ENCODE results near the gene TINCR.
"Not testable (repeated sequence)": the region's sequence is repeated elsewhere in the genome, so short reads cannot be mapped to it uniquely, and the experiment has no call there.

Gene TINCR

GRCh38 chr19:5558101-5558621 is 9.6 kb downstream of the TINCR start:
- DNase-seq = no peak

GRCh38 chr19:5557691-5558090 is 10.1 kb downstream of the TINCR start:
- DNase-seq = no peak

- DNase-seq = no peak
Measured at GRCh38 chr19:5554828-5555227, 12.9 kb downstream of the TINCR start.

GRCh38 chr19:5553892-5554291 is 13.9 kb downstream of the TINCR start:
- DNase-seq = no peak

GRCh38 chr19:5547881-5548280 is 19.9 kb downstream of the TINCR start:
- peak; percentile 75 for DNase-seq

- no peak for DNase-seq
Measured at GRCh38 chr19:5545984-5546383, 21.8 kb downstream of the TINCR start.

GRCh38 chr19:5545051-5545450 is 22.7 kb downstream of the TINCR start:
- DNase-seq = no peak

- peak; percentile 57 for DNase-seq
Measured at GRCh38 chr19:5542665-5543064, 25.1 kb downstream of the TINCR start.

- no peak for DNase-seq
Measured at GRCh38 chr19:5541456-5541855, 26.3 kb downstream of the TINCR start.

- DNase-seq = no peak
Measured at GRCh38 chr19:5540208-5540607, 27.5 kb downstream of the TINCR start.

- no peak for DNase-seq
Measured at GRCh38 chr19:5537870-5538269, 29.9 kb downstream of the TINCR start.

GRCh38 chr19:5536982-5537579 is 30.7 kb downstream of the TINCR start:
- not testable (repeated sequence) for DNase-seq

- DNase-seq = peak; percentile 96
Measured at GRCh38 chr19:5536337-5536894, 31.3 kb downstream of the TINCR start.

GRCh38 chr19:5534787-5535586 is 32.8 kb downstream of the TINCR start:
- peak; percentile 18 for DNase-seq

- no peak for DNase-seq
Measured at GRCh38 chr19:5533257-5533656, 34.5 kb downstream of the TINCR start.

- no peak for DNase-seq
Measured at GRCh38 chr19:5530701-5531100, 37.1 kb downstream of the TINCR start.

- DNase-seq = no peak
Measured at GRCh38 chr19:5526691-5527090, 41.1 kb downstream of the TINCR start.

GRCh38 chr19:5524081-5524480 is 43.7 kb downstream of the TINCR start:
- DNase-seq = no peak

GRCh38 chr19:5522106-5522505 is 45.6 kb downstream of the TINCR start:
- no peak for DNase-seq

- no peak for DNase-seq
Measured at GRCh38 chr19:5520501-5520900, 47.3 kb downstream of the TINCR start.

GRCh38 chr19:5519076-5519475 is 48.7 kb downstream of the TINCR start:
- DNase-seq = no peak

GRCh38 chr19:5515737-5516136 is 52.0 kb downstream of the TINCR start:
- peak; percentile 27 for DNase-seq

- no peak for DNase-seq
Measured at GRCh38 chr19:5514001-5514400, 53.8 kb downstream of the TINCR start.

- no peak for DNase-seq
Measured at GRCh38 chr19:5512715-5513114, 55.0 kb downstream of the TINCR start.

All from NCI-H69 (cell line).